Upper lobe of left lung (tissue), 6 donors: Measurements from ENCODE around the gene MDP1. TPM values are rescaled to one million over a fixed set of nuclear protein-coding genes. Genes with fewer than 3 reads are reported as not detected.

Source experiments
- ATAC-seq, 2 donors: fragments of 200-7000 bp; cut with Tn5 transposase; one replicate each; pipeline ENCODE4 v1.9.1; 2022; ENCODE audit warnings: mild to moderate bottlenecking in 2 of 2, moderate library complexity in 2 of 2; ENCODE audit not compliant: low FRiP score in 2 of 2
- DNase-seq, 2 donors: peaks; one replicate each; pipeline ENCODE4 v3.0.0-alpha.2; 2019 to 2020
- H3K27ac ChIP-seq, 4 donors: fragments of 200-600 bp; sonication (generic); one replicate each; pipeline ENCODE4 v1.5.1; 2016 to 2019
- H3K27me3 ChIP-seq, 4 donors: fragments of 200-600 bp; sonication (generic); one replicate each; pipeline ENCODE4 v1.5.1; 2017 to 2019
- H3K36me3 ChIP-seq, 4 donors: fragments of 200-600 bp; sonication (generic); one replicate each; pipeline ENCODE4 v1.5.1; 2016 to 2019
- H3K4me1 ChIP-seq, 4 donors: fragments of 200-600 bp; sonication (generic); one replicate each; pipeline ENCODE4 v1.5.1; 2018 to 2019
- H3K4me3 ChIP-seq, 4 donors: fragments of 200-600 bp; sonication (generic); one replicate each; pipeline ENCODE4 v1.5.1; 2017 to 2019; ENCODE audit warnings: mild to moderate bottlenecking in 2 of 4, moderate library complexity in 1 of 4
- H3K9me3 ChIP-seq, 4 donors: fragments of 200-600 bp; sonication (generic); one replicate each; pipeline ENCODE4 v1.5.1; 2018 to 2019
- CTCF ChIP-seq, 6 experiments: fragments of 450-650 bp in 4 of 6; fragments of 200-600 bp in 2 of 6; sonication (generic) in 2 of 6; IDR thresholded peaks; one replicate each; pipeline ENCODE4 v1.5.1; 2016 to 2019; ENCODE audit warnings: antibody characterized with exemption in 6 of 6
- EP300 ChIP-seq, 4 donors: sonication (generic); formaldehyde crosslinking; IDR thresholded peaks; one replicate each; pipeline ENCODE4 v1.5.1; 2017; ENCODE audit warnings: antibody characterized with exemption in 4 of 4, control low read depth in 2 of 4
- POLR2A ChIP-seq, 4 donors: fragments of 450-650 bp; IDR thresholded peaks; one replicate each; pipeline ENCODE4 v1.5.1; 2016 to 2017; ENCODE audit warnings: antibody characterized with exemption in 4 of 4, mild to moderate bottlenecking in 2 of 4
- POLR2AphosphoS5 ChIP-seq, 2 donors: sonication (generic); formaldehyde crosslinking; IDR thresholded peaks; one replicate each; pipeline ENCODE4 v1.5.1; 2017; ENCODE audit warnings: antibody characterized with exemption in 2 of 2
- WGBS, 2 donors: methylation state at CpG; one replicate each; pipeline ENCODE4 v1.1.5; 2017 to 2018; 5-methylcytosine and 5-hydroxymethylcytosine counted together
- total RNA-seq, 6 donors: library from RNA; depleted of rRNA in 4 of 6; stranded (reverse); fragments of >200 nt in 4 of 6; gene quantifications; one replicate each; pipeline versions ENCODE4 v1.1.0 to v1.2.1, GENCODE V29; 2016 to 2021
- donor health status: DM: no; HTN: no; CAD: no; lungs with moderate emphysema.
- donor health status: DM: no; HTN: yes; CAD: no; lungs with severe emphysema.

The MDP1 gene
- total RNA-seq, 6 donors from 2014 or later: 8.1 to 21.1 (median 12.7) TPM

GRCh38 chr14:24212924-24213865 is 2.7 kb downstream of the MDP1 start, which contains the start of gene CHMP4A:
Gene CHMP4A (minus strand): TSS chr14:24213488. CDS start chr14:24213439, 49 bp downstream.
- ATAC-seq (peak; percentile 96), DNase-seq (peak; percentile 96 to 99)
- Histone ChIP-seq H3K4me1 (peaks cover 18 to 46% (median 27%) of the 10 kb centered on the region in 4 donors), H3K9me3 (no peaks in the 10 kb centered on the region), H3K36me3 (peaks cover 9 to 41% (median 31%) of the 10 kb centered on the region in 4 donors), H3K27ac (peak within 1 kb of the TSS; percentile 97 to 98 (median 98)), H3K4me3 (peak within 1 kb of the TSS; percentile 53 to 86 (median 70)), H3K27me3 (no peaks in the 10 kb centered on the region)
- WGBS, 2 donors: 1% methylated on average over 26 to 47 of the region's 53 CpGs
- TF ChIP-seq POLR2A (IDR thresholded peaks at IDR 0.05) (peak; percentile 94 to 98 (median 98)), EP300 (IDR thresholded peaks at IDR 0.05) (peak in 1 of 4 donors; percentile 34), CTCF (IDR thresholded peaks at IDR 0.05) (peak in 4 of 6 experiments; percentile 9 to 42 (median 25)), POLR2AphosphoS5 (IDR thresholded peaks at IDR 0.05) (peak; percentile 99)

GRCh38 chr14:24211311-24211710 is 4.6 kb downstream of the MDP1 start:
- Histone ChIP-seq H3K4me3 (no peak overlapping the region), H3K9me3 (no peaks in the 10 kb centered on the region), H3K4me1 (peaks cover 18 to 45% (median 26%) of the 10 kb centered on the region in 4 donors), H3K27me3 (no peaks in the 10 kb centered on the region), H3K27ac (no peak overlapping the region), H3K36me3 (peaks cover 14 to 52% (median 45%) of the 10 kb centered on the region in 4 donors)
- TF ChIP-seq CTCF (IDR thresholded peaks at IDR 0.05): no peak
- TF ChIP-seq EP300 (IDR thresholded peaks at IDR 0.05): no peak
- TF ChIP-seq POLR2A (IDR thresholded peaks at IDR 0.05): no peak
- TF ChIP-seq POLR2AphosphoS5 (IDR thresholded peaks at IDR 0.05): no peak
- ATAC-seq: no peak
- DNase-seq: no peak
- 93 to 100% methylated on average over 6 of the region's 6 CpGs for WGBS, 2 donors

GRCh38 chr14:24207625-24208024 is 8.2 kb downstream of the MDP1 start:
- peaks cover 0 to 19% (median 5%) of the 10 kb centered on the region in 4 donors for H3K4me1 ChIP-seq
- no peak for TF ChIP-seq EP300 (IDR thresholded peaks at IDR 0.05)
- TF ChIP-seq CTCF (IDR thresholded peaks at IDR 0.05): no peak
- TF ChIP-seq POLR2AphosphoS5 (IDR thresholded peaks at IDR 0.05): no peak
- no peak for TF ChIP-seq POLR2A (IDR thresholded peaks at IDR 0.05)
- peaks cover 18 to 69% (median 54%) of the 10 kb centered on the region in 4 donors for H3K36me3 ChIP-seq
- WGBS, 2 donors: 95 to 100% methylated on average over 2 of the region's 2 CpGs
- H3K4me3 ChIP-seq: no peak overlapping the region
- no peak for DNase-seq
- no peak for ATAC-seq
- H3K9me3 ChIP-seq: no peaks in the 10 kb centered on the region
- H3K27ac ChIP-seq: no peak overlapping the region
- H3K27me3 ChIP-seq: no peaks in the 10 kb centered on the region

GRCh38 chr14:24207104-24207551 is 8.7 kb downstream of the MDP1 start:
- H3K9me3 ChIP-seq: no peaks in the 10 kb centered on the region
- no peak overlapping the region for H3K4me3 ChIP-seq
- DNase-seq (no peak), ATAC-seq (no peak)
- H3K27ac ChIP-seq: no peak overlapping the region
- 90 to 92% methylated on average over 5 of the region's 5 CpGs for WGBS, 2 donors
- TF ChIP-seq POLR2AphosphoS5 (IDR thresholded peaks at IDR 0.05) (no peak), EP300 (IDR thresholded peaks at IDR 0.05) (no peak), CTCF (IDR thresholded peaks at IDR 0.05) (no peak), POLR2A (IDR thresholded peaks at IDR 0.05) (no peak)
- peaks cover 0 to 14% (median 3%) of the 10 kb centered on the region in 4 donors for H3K4me1 ChIP-seq
- H3K36me3 ChIP-seq: peaks cover 18 to 72% (median 55%) of the 10 kb centered on the region in 4 donors
- H3K27me3 ChIP-seq: no peaks in the 10 kb centered on the region
